GM11168 (cell line): ENCODE results near the gene CLCNKB.
"Not testable (repeated sequence)": the region's sequence is repeated elsewhere in the genome, so short reads cannot be mapped to it uniquely, and the experiment has no call there.

Source experiments
- in situ Hi-C: fragments of 300-500 bp; cut with MboI; formaldehyde crosslinking; loops from one replicate; pipeline ENCODE4 v1.12.0; 2022; ENCODE audit warnings: low sequenced_read_pairs; ENCODE audit not compliant: unreplicated experiment

Gene CLCNKB

GRCh38 chr1:16055613-16056520 lies 12.3 kb downstream of the CLCNKB start:
- in situ Hi-C loops, result no loop called here

- in situ Hi-C loops, result not testable (repeated sequence)
These were observed 12.9 kb downstream of the CLCNKB start for GRCh38 chr1:16056521-16056912.

- in situ Hi-C loops, result not testable (repeated sequence)
These were observed 13.8 kb downstream of the CLCNKB start for GRCh38 chr1:16057314-16057915.

DNA sequence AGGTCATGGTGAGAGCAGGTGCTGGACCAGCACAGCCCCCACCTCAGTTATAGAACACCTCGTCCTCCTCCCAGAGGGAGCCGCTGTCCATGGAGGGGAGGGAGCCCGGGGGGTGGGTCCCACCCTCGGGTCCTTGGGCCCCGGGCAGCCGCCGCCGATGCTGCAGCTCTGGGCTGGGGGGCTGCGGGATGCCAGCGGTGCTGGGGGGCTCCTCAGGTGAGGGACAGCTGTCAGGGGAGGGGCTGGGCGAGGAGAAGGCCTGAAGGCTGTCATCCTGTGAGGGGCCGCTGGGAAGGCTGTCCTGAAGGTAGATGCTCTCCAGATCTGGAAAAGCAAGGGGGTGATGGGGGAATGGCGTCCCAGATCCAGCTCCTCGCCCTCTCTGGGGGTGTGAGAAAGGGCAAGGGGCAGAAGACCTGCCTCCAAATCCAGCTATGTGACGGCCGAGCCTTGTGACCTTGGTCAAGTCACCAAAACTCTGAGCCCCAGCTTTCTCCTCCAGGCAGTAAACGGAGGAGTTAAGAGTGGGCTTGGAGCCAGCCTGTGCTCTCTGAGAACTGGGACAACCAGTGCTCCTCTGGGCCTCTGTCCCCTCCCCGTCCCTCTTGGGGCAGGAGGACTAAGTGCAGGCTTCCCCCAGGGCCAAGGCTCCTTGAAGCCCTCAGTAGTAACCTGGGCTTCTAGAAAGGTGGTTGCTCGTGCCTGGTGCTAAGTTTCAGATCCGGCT lies 15.0 kb downstream of the CLCNKB start:
- in situ Hi-C loops, result not testable (repeated sequence)

GRCh38 chr1:16061266-16061665 lies 17.7 kb downstream of the CLCNKB start:
- in situ Hi-C loops, result loop anchor here (10.0 kb wide), 1 partner anchor 46 kb away; the partner anchor contains the start of gene HSPB7

DNA sequence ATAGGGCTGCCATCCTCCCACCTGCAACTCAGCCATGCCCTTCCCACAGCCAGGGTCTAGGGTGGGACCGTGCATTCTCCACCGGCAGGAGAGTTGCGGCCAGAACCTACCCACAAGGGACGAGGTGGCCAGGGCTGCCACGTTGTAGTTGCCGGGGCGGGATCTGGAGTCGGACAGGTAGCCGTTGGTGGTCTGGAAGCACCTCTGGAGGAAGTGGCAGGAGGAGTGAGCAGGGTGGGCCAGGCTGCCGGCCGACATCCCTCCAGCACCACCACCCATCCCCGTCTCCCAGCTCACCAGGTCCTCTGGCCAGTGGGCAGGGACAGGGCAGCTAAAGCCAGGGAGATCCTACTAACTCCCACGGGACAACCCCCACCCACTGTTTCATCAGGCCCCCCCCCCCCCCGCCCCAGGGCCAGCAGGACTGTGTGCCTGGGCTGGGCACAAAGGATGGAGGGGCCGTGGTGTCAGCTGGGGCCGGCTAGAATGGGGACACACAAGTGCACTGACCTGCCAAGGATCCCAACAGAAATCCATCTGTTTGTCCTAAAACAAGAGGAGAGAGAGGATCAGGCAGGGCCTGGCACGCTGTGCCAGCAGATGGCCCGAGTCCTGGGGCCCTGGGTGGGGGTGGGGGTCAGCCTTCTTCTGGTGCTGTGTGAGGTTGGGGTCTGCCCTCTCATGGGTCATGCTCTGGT lies 18.6 kb downstream of the CLCNKB start:
- in situ Hi-C loops, result loop anchor here (10.0 kb wide), 1 partner anchor 47 kb away; the partner anchor contains the start of gene HSPB7

GRCh38 chr1:16062687-16063075 lies 19.1 kb downstream of the CLCNKB start:
- in situ Hi-C loops, result loop anchor here (10.0 kb wide), 1 partner anchor 48 kb away; the partner anchor contains the start of gene HSPB7

DNA sequence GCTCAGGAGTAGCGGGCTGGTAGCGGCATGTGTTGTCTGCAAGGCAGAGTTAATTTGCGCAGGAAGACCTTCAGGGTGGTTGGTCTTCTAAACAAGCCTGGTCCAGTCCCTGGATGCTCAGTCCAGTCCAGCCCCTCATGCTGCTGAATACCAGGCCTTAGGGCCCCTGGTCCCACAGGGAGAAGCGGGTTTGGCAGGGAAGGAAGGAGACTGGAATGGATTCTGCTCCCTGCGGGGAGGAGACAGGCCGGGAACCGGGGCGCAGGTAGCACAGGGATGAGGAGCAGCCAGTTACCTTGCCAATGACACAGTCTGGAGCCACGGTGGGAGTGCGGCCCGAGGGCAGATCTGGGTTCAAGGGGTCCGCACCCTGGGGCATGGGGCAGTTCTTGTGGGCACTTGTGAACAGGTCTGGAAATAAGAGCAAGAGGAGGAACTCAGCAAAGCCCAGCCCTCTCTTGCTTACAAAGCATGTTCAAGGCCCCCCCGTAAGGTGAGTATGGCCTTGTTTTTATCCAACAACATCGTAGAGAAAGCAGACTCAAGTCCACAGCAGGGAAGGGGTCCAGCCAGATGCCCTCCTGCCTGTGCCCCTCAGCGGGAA lies 19.7 kb downstream of the CLCNKB start:
- in situ Hi-C loops, result loop anchor here (10.0 kb wide), 1 partner anchor 49 kb away; the partner anchor contains the start of gene HSPB7

- in situ Hi-C loops, result loop anchor here (10.0 kb wide), 1 partner anchor 49 kb away; the partner anchor contains the start of gene HSPB7
These were observed 20.3 kb downstream of the CLCNKB start for GRCh38 chr1:16063921-16064320.

DNA sequence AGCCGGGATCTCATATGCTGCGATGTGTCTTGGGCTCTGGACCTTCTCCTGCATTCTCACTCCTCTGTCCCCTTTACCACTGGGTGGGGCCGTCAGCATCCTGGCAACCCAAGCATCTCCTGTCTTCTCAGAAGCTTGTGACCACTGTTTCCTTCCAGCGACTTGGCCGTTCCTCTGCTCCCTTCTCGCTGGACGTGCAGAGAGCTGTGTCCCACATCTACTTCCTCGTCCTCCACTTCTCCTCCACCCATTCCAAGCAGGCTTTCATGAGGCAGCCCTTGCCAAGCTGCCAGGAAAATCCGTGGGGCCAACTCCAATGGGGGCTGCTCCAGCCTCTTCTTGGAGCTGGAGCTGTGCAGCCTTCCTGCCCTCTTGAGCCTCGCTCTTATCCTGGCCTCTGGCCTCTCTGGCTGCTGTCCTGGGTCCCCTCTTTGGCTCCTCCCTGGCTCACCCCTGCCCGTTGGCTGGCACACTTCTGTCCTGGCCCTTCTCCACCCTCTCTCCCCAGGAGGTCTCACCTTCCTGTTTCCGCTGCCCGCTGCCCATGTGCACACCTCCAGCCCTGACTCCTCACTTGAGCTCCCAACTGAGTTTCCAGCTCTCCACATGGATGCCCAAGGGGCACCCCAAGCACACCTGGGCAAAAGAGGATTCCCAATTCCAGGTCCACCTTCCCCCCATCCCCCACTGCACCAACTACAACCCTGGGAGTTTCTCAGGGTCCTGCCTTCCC lies 21.1 kb downstream of the CLCNKB start:
- in situ Hi-C loops, result loop anchor here (10.0 kb wide), 1 partner anchor 50 kb away; the partner anchor contains the start of gene HSPB7

- in situ Hi-C loops, result loop anchor here (10.0 kb wide), 1 partner anchor 50 kb away; the partner anchor contains the start of gene HSPB7
These were observed 21.6 kb downstream of the CLCNKB start for GRCh38 chr1:16065269-16065576.

DNA sequence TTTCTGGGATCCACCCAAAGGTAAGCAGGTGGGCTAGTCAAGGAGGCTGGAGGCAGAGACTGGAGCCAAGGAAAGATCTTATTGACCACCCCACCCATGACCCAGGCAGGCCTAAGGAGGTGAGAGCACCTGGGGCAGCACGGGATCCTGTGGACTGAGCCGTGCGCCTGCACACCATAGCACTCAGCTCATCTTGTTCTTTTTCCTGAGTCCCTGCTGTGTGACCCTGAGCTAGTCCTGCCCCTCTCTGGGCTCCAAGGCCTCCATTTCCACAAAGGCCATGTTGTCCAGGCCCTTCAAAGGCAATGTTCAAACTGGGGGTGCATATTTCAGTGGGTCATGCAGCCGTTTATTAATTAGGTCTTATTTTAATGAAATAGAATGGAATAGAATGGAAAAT lies 22.7 kb downstream of the CLCNKB start:
- in situ Hi-C loops, result loop anchor here (10.0 kb wide), 1 partner anchor 51 kb away; the partner anchor contains the start of gene HSPB7

DNA sequence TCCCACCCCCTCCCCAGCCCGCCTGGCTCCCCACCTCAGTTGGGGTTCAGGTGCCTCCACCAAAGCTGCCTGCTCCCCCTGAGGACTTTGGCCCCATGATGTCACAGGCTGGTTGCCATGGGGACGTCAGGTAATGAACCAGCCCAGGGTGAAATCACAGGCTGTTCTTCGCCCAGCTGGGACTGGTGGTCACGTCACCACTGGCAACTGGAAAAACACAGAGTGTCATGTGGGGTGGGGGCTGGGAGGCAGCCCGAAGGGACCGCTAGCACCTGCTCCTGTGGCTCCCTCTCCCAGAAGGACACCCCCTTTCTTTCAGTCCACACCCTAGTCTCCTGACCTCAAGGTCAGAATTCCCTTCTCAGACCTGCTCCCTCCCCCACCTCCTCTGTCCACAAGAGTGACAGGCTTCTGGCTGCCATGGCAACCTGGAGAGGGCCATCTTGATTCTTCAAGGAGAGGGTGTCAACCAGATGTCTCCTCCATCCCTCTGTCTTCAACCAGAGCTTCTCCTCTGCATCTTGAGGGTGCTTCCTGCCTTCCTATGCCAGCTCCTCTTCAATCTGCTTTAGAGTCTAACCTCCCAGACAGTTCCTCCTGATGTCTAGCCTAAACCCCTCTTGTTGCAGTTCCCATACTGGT lies 23.7 kb downstream of the CLCNKB start:
- in situ Hi-C loops, result loop anchor here (10.0 kb wide), 1 partner anchor 52 kb away; the partner anchor contains the start of gene HSPB7

- in situ Hi-C loops, result loop anchor here (10.0 kb wide), 1 partner anchor 53 kb away; the partner anchor contains the start of gene HSPB7
These were observed 24.4 kb downstream of the CLCNKB start for GRCh38 chr1:16067933-16068332.

- in situ Hi-C loops, result loop anchor here (10.0 kb wide), 1 partner anchor 54 kb away; the partner anchor contains the start of gene HSPB7
These were observed 25.0 kb downstream of the CLCNKB start for GRCh38 chr1:16068356-16069270.

DNA sequence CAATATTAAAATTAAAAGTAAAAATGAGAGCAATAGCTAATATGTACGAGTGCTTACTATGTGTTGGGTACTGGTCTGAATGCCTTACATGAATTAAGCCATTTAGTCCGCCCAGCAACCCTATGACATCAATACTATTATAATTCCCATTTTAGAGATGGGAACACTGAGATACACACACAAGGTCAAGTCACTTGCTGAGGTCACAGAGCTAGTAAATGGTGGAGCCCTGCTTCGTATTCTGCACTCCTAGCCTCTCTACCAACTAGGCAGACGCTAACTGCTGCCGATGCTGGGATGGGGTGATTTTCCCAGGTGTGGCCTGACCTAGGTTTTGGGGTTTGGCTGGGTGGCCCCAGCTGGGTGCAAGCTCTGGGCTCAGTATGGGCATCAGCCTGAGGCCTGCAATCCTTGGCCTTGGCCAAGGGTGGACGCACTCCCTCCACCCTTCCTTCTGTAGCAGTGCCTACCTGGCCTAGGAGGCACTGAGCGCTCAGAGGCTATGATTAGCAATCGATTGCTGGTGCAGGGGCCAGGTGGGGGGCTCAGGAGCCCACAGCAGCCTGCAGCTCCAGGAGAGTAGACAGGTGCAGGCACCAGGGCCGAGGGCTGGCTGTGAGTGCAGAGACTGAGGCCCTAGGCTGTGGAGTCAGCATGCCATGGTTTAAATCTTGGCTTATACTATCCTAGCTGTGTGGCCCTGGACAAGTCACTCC lies 27.2 kb downstream of the CLCNKB start:
- in situ Hi-C loops, result no loop called here
